ENCODE results near the gene DNAJB11.

DNAJB11 gene

DNA sequence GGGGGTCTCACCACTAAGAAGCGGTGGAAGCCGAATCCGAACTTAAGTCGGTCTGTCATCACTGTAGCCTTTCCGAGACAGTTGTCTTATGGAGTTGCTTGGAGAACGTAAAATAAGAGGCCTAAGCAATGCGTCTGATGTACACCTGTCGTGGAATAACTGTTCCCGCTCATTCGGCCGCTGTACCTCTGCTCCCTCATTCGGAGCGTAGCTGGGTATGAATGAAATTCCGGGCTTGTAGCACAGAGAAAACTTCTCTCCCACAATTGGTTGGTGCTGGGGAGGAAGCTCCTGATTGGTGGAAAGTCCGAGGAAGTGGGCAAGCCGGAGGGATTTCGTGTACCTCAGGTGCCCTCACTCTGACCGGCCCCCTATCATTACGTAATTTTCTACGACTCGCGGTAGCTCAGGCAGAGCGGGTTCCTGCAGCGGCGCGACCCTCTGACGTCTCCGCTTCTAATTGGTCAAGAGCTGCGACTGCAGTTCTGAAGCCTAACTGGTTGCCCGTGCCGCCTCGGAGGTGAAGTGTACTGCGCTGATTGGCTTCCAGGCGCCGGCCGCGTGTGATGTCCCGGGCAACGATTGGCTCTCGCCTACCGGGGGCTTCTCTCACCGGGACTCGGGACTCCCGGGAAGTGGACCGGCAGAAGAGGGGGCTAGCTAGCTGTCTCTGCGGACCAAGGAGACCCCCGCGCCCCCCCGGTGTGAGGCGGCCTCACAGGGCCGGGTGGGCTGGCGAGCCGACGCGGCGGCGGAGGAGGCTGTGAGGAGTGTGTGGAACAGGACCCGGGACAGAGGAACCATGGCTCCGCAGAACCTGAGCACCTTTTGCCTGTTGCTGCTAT is at the start of gene DNAJB11:
TSS of gene DNAJB11 (plus strand) at position 625 of the 845 bp plus-strand sequence. CDS start at position 803, 178 bp downstream.
- peak within 1 kb of the TSS; percentile 97 for H3K4me3 ChIP-seq (ENCODE audit: control insufficient read depth, low read depth, low read length)
- TF ChIP-seq, protein P1, sequence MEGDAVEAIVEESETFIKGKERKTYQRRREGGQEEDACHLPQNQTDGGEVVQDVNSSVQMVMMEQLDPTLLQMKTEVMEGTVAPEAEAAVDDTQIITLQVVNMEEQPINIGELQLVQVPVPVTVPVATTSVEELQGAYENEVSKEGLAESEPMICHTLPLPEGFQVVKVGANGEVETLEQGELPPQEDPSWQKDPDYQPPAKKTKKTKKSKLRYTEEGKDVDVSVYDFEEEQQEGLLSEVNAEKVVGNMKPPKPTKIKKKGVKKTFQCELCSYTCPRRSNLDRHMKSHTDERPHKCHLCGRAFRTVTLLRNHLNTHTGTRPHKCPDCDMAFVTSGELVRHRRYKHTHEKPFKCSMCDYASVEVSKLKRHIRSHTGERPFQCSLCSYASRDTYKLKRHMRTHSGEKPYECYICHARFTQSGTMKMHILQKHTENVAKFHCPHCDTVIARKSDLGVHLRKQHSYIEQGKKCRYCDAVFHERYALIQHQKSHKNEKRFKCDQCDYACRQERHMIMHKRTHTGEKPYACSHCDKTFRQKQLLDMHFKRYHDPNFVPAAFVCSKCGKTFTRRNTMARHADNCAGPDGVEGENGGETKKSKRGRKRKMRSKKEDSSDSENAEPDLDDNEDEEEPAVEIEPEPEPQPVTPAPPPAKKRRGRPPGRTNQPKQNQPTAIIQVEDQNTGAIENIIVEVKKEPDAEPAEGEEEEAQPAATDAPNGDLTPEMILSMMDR (IDR thresholded peaks at IDR 0.05; ENCODE audit: control insufficient read depth, insufficient read depth, low read depth, low read length, missing control alignments): no peak
- DNase-seq (ENCODE audit: low read depth): peak; percentile 99

DNA sequence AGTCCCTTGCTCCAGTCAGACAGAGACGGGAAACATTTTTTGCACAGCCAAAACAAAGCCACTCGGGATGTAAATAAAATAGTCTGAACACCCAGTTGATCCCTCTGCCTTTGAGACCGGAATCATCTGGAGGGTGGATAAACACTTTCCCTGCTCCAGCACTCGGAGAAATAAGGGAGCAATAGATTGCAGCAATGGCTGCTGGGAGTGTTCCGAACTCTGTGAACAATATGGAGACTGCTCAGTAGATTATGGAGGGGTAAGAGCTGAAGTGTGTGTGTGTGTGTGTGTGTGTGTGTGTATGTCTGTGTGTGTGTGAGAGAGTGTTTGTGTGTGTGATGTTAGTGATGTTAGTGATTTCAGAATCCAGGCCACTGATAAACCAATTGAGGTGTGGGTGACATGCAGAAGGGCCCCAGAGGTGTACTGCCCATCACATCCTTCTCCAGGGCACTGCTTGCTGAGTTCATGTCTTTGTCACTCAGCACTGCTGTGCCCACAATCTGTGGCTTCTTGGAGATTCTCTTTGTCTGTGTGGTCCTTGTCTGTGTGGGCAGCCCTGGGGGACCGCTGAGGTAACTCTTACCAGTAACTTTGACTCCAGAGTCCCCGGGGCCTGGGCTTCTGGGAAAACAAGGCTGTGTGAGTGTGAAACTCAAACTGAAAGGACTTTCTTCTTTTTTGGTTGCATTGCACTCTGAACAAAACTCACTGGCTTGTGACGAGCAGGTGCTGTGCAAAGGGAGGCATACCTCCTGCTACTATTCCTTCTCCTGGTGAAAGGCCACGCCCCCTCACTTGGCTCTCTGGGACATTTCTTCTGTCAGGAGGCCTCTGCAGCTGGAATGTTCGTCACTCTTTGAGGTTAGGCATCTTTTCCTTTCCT is 49.3 kb upstream of the DNAJB11 start:
- TF ChIP-seq, protein P1 (IDR thresholded peaks at IDR 0.05; ENCODE audit: control insufficient read depth, insufficient read depth, low read depth, low read length, missing control alignments): no peak
- DNase-seq (ENCODE audit: low read depth): no peak
- H3K4me3 ChIP-seq (ENCODE audit: control insufficient read depth, low read depth, low read length): no peak overlapping the region

DNA sequence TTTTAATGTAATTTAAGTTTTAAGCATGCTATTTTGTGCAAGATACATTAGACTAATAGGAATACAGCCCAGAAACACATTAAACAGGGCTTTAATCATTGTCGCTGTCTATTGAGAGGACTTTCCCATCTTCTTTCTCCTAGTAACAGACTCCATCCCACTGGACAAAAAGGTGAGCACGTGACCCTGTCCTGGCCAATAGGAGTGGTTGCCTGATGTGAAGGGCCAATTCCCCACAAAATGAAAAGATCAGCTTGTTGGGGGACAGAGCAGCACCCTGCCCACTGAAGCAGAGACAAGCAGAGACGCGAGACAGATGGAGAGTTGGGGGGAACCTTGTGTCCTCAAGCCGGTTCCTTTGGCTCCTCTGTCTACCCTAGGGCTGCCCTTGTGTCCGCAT is 47.5 kb upstream of the DNAJB11 start:
- DNase-seq (ENCODE audit: low read depth): no peak
- TF ChIP-seq, protein P1 (IDR thresholded peaks at IDR 0.05; ENCODE audit: control insufficient read depth, insufficient read depth, low read depth, low read length, missing control alignments): no peak
- no peak overlapping the region for H3K4me3 ChIP-seq (ENCODE audit: control insufficient read depth, low read depth, low read length)

DNA sequence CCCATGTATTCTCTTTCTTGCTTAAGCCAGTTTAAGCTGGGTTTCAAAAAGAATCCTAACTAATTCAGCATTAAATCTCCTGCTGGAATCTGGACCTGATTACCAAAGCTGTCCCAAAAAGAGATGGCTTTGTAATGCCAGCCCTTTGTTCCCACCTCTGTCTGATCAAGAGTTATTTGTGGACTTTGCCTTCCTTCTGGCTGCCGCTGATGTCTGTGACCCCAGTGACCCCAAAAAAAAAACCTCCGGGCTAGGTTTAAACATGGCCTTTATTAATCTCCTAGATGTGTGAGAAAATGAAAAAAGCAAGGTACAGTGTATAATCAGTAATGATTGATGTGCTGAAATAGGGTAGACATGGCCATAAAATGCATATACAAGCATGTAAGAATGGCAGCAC is 47.1 kb upstream of the DNAJB11 start:
- TF ChIP-seq, protein P1 (IDR thresholded peaks at IDR 0.05; ENCODE audit: control insufficient read depth, insufficient read depth, low read depth, low read length, missing control alignments): no peak
- H3K4me3 ChIP-seq (ENCODE audit: control insufficient read depth, low read depth, low read length): no peak overlapping the region
- DNase-seq (ENCODE audit: low read depth): no peak

DNA sequence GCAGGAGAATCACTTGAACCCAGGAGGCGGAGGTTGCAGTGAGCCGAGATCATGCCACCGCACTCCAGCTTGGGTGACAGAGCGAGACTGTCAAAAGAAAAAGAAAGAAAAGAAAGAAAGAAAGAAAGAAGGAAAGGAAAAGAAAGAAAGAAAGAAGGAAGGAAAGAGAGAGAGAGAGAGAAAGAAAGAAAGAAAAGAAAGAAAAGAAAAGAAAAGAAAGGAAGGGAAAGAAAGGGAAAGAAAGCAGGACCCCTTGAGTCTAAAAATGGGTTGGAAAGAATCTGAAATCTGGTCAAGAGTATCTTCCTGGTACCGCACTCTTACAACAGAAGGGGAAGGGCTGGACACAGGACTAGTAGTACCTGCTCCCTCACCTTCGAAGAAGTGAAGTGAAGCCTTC is 45.9 kb upstream of the DNAJB11 start:
- TF ChIP-seq, protein P1 (IDR thresholded peaks at IDR 0.05; ENCODE audit: control insufficient read depth, insufficient read depth, low read depth, low read length, missing control alignments): no peak
- H3K4me3 ChIP-seq (ENCODE audit: control insufficient read depth, low read depth, low read length): no peak overlapping the region
- no peak for DNase-seq (ENCODE audit: low read depth)

DNA sequence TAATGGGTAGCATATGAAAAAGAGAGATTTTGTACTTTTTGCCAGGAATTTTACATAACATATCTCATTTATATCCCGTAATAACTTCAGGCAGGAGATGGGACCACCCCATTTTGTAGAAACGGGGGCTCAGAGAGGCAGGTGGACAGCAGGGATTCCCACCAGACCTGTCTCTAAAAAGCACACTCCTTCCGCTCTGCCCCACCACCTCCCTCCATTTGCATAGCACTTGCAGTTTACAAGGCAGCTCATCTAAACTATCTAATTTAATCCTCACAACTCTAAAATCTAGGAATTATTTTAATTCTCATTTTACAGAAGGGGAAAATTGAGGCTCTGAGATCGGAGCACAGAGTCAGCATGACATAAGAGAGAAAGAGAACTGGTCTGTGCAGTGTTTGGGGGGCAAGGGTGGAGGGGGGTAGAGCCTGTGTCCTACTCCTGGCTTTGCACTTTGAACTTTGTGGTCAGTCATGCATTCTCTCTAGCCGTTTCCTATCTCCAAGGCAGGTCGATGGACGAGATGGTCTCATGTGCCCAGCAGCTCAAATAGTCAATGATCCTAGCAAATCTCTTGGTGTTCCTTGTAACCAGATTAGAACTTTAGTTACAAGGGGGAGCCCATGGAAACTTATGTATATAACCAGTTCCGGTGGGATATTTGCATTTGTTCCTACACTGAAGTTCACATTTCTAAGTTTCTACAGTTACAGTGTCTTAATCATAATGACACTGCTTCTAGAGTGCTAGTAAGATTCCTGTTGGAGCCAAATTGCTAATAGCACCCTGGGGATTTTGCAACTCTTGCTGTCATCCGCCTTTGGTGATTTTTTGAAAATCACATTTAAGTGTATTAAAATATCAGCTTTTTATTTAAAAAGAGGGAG is 44.9 kb upstream of the DNAJB11 start:
- TF ChIP-seq, protein P1 (IDR thresholded peaks at IDR 0.05; ENCODE audit: control insufficient read depth, insufficient read depth, low read depth, low read length, missing control alignments): no peak
- no peak overlapping the region for H3K4me3 ChIP-seq (ENCODE audit: control insufficient read depth, low read depth, low read length)
- DNase-seq (ENCODE audit: low read depth): no peak
